GM12891 (cell line): ENCODE measurements around the gene PPP2CA.

Experiments used
- SPI1 ChIP-seq: IDR thresholded peaks from 2 replicates; pipeline ENCODE4 v1.6.1; 2011; ENCODE audit warnings: low read depth, low read length, control low read depth
- TAF1 ChIP-seq: IDR thresholded peaks from 2 replicates; pipeline ENCODE4 v1.6.1; 2011; ENCODE audit warnings: low read depth, low read length, control low read depth

GRCh38 chr5:134242146-134242545 lies 16.3 kb upstream of the PPP2CA start:
- no peak for TF ChIP-seq TAF1
- TF ChIP-seq SPI1, result no peak
